Tibial nerve (tissue), 4 donors: ENCODE measurements around the gene SMIM14. TPM values are rescaled to one million over a fixed set of nuclear protein-coding genes. Genes with fewer than 3 reads are reported as not detected.
A peak's percentile ranks its signal among the peaks of the same experiment; 100 is the strongest.

Experiments used
- DNase-seq, 2 donors: peaks; one replicate each; pipeline ENCODE4 v3.0.0-alpha.2; 2019; ENCODE audit warnings: low spot score in 2 of 2
- H3K27ac ChIP-seq, 4 donors: fragments of 200-600 bp; sonication (generic) in 3 of 4; one replicate each; pipeline ENCODE4 v1.5.1; 2017 to 2019; ENCODE audit warnings: mild to moderate bottlenecking in 1 of 4
- H3K27me3 ChIP-seq, 2 donors: fragments of 200-600 bp; sonication (generic) in 1 of 2; one replicate each; pipeline versions ENCODE4 v1.5.1 to v1.6.0; 2017 to 2019
- H3K36me3 ChIP-seq, 3 donors: fragments of 200-600 bp; sonication (generic); one replicate each; pipeline ENCODE4 v1.5.1; 2018 to 2019
- H3K4me1 ChIP-seq, 4 donors: fragments of 200-600 bp; sonication (generic) in 3 of 4; one replicate each; pipeline ENCODE4 v1.5.1; 2017 to 2019
- H3K4me3 ChIP-seq, 4 donors: fragments of 200-600 bp; sonication (generic) in 3 of 4; one replicate each; pipeline ENCODE4 v1.5.1; 2017 to 2019; ENCODE audit warnings: mild to moderate bottlenecking in 1 of 4, moderate library complexity in 1 of 4
- H3K9me3 ChIP-seq, 4 donors: fragments of 200-600 bp; sonication (generic) in 3 of 4; one replicate each; pipeline ENCODE4 v1.5.1; 2017 to 2019
- CTCF ChIP-seq, 5 experiments: fragments of 200-600 bp in 3 of 5; fragments of 450-650 bp in 2 of 5; sonication (generic) in 3 of 5; IDR thresholded peaks; one replicate each; pipeline ENCODE4 v1.5.1; 2016 to 2019; ENCODE audit warnings: antibody characterized with exemption in 5 of 5, mild to moderate bottlenecking in 3 of 5, moderate library complexity in 2 of 5
- EP300 ChIP-seq, 2 donors: sonication (generic); formaldehyde crosslinking; IDR thresholded peaks; one replicate each; pipeline ENCODE4 v1.6.1; 2017; ENCODE audit warnings: antibody characterized with exemption in 2 of 2, mild to moderate bottlenecking in 1 of 2
- POLR2A ChIP-seq, 2 donors: fragments of 450-650 bp; IDR thresholded peaks; one replicate each; pipeline ENCODE4 v1.6.1; 2017; ENCODE audit warnings: antibody characterized with exemption in 2 of 2, mild to moderate bottlenecking in 2 of 2, moderate library complexity in 2 of 2
- WGBS, 2 donors: methylation state at CpG; one replicate each; pipeline ENCODE4 v1.1.5; 2018; 5-methylcytosine and 5-hydroxymethylcytosine counted together
- total RNA-seq, 4 donors: library from RNA; depleted of rRNA; stranded (reverse); fragments of >200 nt; gene quantifications; one replicate each; pipeline ENCODE4 v1.1.0, GENCODE V29; 2016

SMIM14 gene
- total RNA-seq, 4 donors from 2014 or later, result 26.7 to 42.6 (median 36.2) TPM

GRCh38 chr4:39525822-39526690 lies 112.6 kb downstream of the SMIM14 start:
- TF ChIP-seq POLR2A (IDR thresholded peaks at IDR 0.05), result no peak
- no peak for TF ChIP-seq EP300 (IDR thresholded peaks at IDR 0.05)
- no peak for TF ChIP-seq CTCF (IDR thresholded peaks at IDR 0.05)
- Histone ChIP-seq H3K27ac (peak overlapping the region; percentile 85 to 96 (median 92)), H3K4me1 (peaks cover 0 to 57% (median 11%) of the 10 kb centered on the region in 4 donors), H3K9me3 (no peaks in the 10 kb centered on the region), H3K36me3 (peaks cover 0 to 9% (median 0%) of the 10 kb centered on the region in 3 donors), H3K4me3 (peak overlapping the region; percentile 66 to 91 (median 86)), H3K27me3 (no peaks in the 10 kb centered on the region)
- DNase-seq, result no peak
- WGBS, 2 donors, result 11 to 16% methylated on average over 9 of the region's 9 CpGs

- Histone ChIP-seq H3K27ac (no peak overlapping the region), H3K27me3 (no peaks in the 10 kb centered on the region), H3K9me3 (no peaks in the 10 kb centered on the region), H3K4me1 (peaks cover 0 to 58% (median 11%) of the 10 kb centered on the region in 4 donors), H3K36me3 (peaks cover 0 to 11% (median 0%) of the 10 kb centered on the region in 3 donors), H3K4me3 (no peak overlapping the region)
- TF ChIP-seq EP300 (IDR thresholded peaks at IDR 0.05), result no peak
- no peak for TF ChIP-seq POLR2A (IDR thresholded peaks at IDR 0.05)
- no peak for TF ChIP-seq CTCF (IDR thresholded peaks at IDR 0.05)
- no peak for DNase-seq
- 74% methylated on average over 7 of the region's 7 CpGs for WGBS, 2 donors
These were observed 114.3 kb downstream of the SMIM14 start for GRCh38 chr4:39524161-39524957.

GRCh38 chr4:39522068-39522467 lies 116.6 kb downstream of the SMIM14 start:
- WGBS, 2 donors, result 56 to 73% methylated on average over 2 of the region's 2 CpGs
- Histone ChIP-seq H3K36me3 (peaks cover 0 to 33% (median 0%) of the 10 kb centered on the region in 3 donors), H3K27me3 (no peaks in the 10 kb centered on the region), H3K4me3 (no peak overlapping the region), H3K9me3 (no peaks in the 10 kb centered on the region), H3K4me1 (peaks cover 0 to 47% (median 5%) of the 10 kb centered on the region in 4 donors), H3K27ac (peak overlapping the region in 1 of 4 donors; percentile 9)
- DNase-seq, result no peak
- no peak for TF ChIP-seq POLR2A (IDR thresholded peaks at IDR 0.05)

- Histone ChIP-seq H3K36me3 (peaks cover 0 to 36% (median 0%) of the 10 kb centered on the region in 3 donors), H3K27ac (peak overlapping the region in 1 of 4 donors; percentile 9), H3K27me3 (no peaks in the 10 kb centered on the region), H3K4me1 (peaks cover 0 to 46% (median 4%) of the 10 kb centered on the region in 4 donors), H3K4me3 (no peak overlapping the region), H3K9me3 (no peaks in the 10 kb centered on the region)
- no peak for DNase-seq
- WGBS, 2 donors, result 45 to 53% methylated on average over 5 of the region's 5 CpGs
- TF ChIP-seq EP300 (IDR thresholded peaks at IDR 0.05), result no peak
- no peak for TF ChIP-seq CTCF (IDR thresholded peaks at IDR 0.05)
- TF ChIP-seq POLR2A (IDR thresholded peaks at IDR 0.05), result no peak
These were observed 117.3 kb downstream of the SMIM14 start for GRCh38 chr4:39521253-39521919.

- peaks cover 0 to 50% (median 0%) of the 10 kb centered on the region in 3 donors for H3K36me3 ChIP-seq
- no peak for TF ChIP-seq CTCF (IDR thresholded peaks at IDR 0.05)
These were observed 120.2 kb downstream of the SMIM14 start for GRCh38 chr4:39518484-39518883.

More at GRCh38 chr4:39518484-39518883, 120.2 kb downstream of the SMIM14 start:
- WGBS, 2 donors, result 94 to 96% methylated on average over 6 of the region's 6 CpGs
- DNase-seq, result no peak
- H3K4me1 ChIP-seq, result peaks cover 0 to 28% (median 0%) of the 10 kb centered on the region in 4 donors
- no peak overlapping the region for H3K4me3 ChIP-seq
- H3K27ac ChIP-seq, result no peak overlapping the region
- no peaks in the 10 kb centered on the region for H3K9me3 ChIP-seq
- no peaks in the 10 kb centered on the region for H3K27me3 ChIP-seq
